MM.1S (cell line): ENCODE measurements around the gene SRGAP3.

Experiments
- CTCF ChIP-seq: fragments of 300-600 bp; sonication (generic); IDR thresholded peaks from 2 replicates; pipeline ENCODE4 v1.5.1; 2016; ENCODE audit warnings: antibody characterized with exemption, low read length, mixed read lengths
- EZH2 ChIP-seq: fragments of 300-600 bp; sonication (generic); optimal IDR thresholded peaks from 2 replicates; pipeline ENCODE3; 2017; ENCODE audit warnings: low read depth, mild to moderate bottlenecking, antibody characterized with exemption, low read length, mixed read lengths
- EZH2phosphoT487 ChIP-seq: fragments of 300-600 bp; sonication (generic); IDR thresholded peaks from 2 replicates; pipeline ENCODE4 v1.6.1; 2018; ENCODE audit warnings: antibody characterized with exemption, low read length

GRCh38 chr3:8963137-8963853, 286.2 kb downstream of the SRGAP3 start, which contains the start of gene RAD18:
- no peak for TF ChIP-seq CTCF
- TF ChIP-seq EZH2 = no peak
- TF ChIP-seq EZH2phosphoT487 = no peak
